Measurements from ENCODE around the gene S100A5.

- TF ChIP-seq, protein P1, sequence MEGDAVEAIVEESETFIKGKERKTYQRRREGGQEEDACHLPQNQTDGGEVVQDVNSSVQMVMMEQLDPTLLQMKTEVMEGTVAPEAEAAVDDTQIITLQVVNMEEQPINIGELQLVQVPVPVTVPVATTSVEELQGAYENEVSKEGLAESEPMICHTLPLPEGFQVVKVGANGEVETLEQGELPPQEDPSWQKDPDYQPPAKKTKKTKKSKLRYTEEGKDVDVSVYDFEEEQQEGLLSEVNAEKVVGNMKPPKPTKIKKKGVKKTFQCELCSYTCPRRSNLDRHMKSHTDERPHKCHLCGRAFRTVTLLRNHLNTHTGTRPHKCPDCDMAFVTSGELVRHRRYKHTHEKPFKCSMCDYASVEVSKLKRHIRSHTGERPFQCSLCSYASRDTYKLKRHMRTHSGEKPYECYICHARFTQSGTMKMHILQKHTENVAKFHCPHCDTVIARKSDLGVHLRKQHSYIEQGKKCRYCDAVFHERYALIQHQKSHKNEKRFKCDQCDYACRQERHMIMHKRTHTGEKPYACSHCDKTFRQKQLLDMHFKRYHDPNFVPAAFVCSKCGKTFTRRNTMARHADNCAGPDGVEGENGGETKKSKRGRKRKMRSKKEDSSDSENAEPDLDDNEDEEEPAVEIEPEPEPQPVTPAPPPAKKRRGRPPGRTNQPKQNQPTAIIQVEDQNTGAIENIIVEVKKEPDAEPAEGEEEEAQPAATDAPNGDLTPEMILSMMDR (IDR thresholded peaks at IDR 0.05), result no peak
- TF ChIP-seq POLR2A (IDR thresholded peaks at IDR 0.05), result no peak
Measured at GRCh38 chr1:153563991-153564390, 23.3 kb upstream of the S100A5 start.

All from esophagus squamous epithelium (tissue), 4 donors.